Activated CD8-positive, alpha-beta T cell treated with anti-CD3 and anti-CD28 coated beads for 36 hours (primary cell): ENCODE results near the gene RIPOR3. TPM values are rescaled to one million over a fixed set of nuclear protein-coding genes. Genes with fewer than 3 reads are reported as not detected.
"Not testable (repeated sequence)": the region's sequence is repeated elsewhere in the genome, so short reads cannot be mapped to it uniquely, and the experiment has no call there.

Experiments used
- ATAC-seq: fragments of 200-7000 bp; cut with Tn5 transposase; one replicate; pipeline ENCODE4 v1.10.0; 2021; ENCODE audit warnings: mild to moderate bottlenecking, moderate library complexity
- CTCF ChIA-PET: fragments of 350-600 bp; sonication (Branson Sonifier 250); formaldehyde crosslinking; loops from one replicate; lab custom pipeline; 2021; ENCODE audit warnings: antibody characterized with exemption; lab: Charles Lee
- POLR2A ChIA-PET: fragments of 350-600 bp; sonication (Branson Sonifier 250); formaldehyde crosslinking; loops from one replicate; lab custom pipeline; 2021; ENCODE audit warnings: antibody characterized with exemption; lab: Charles Lee
- DNase-seq: peaks from one replicate; pipeline ENCODE4 v3.0.0-alpha.2; 2020
- H3K27ac Mint-ChIP-seq: one replicate; pipeline ENCODE4 v1.8.0; 2021; ENCODE audit warnings: mild to moderate bottlenecking, mixed read lengths
- H3K27me3 Mint-ChIP-seq: one replicate; pipeline ENCODE4 v1.8.0; 2021; ENCODE audit warnings: mixed read lengths
- H3K36me3 Mint-ChIP-seq: one replicate; pipeline ENCODE4 v1.8.0; 2021; ENCODE audit warnings: low read depth, mixed read lengths
- H3K4me1 Mint-ChIP-seq: one replicate; pipeline ENCODE4 v1.8.0; 2021; ENCODE audit warnings: low read depth, mixed read lengths
- H3K4me3 Mint-ChIP-seq: one replicate; pipeline ENCODE4 v1.8.0; 2021; ENCODE audit warnings: mild to moderate bottlenecking, moderate library complexity, mixed read lengths
- H3K9me3 Mint-ChIP-seq: one replicate; pipeline ENCODE4 v1.8.0; 2021; ENCODE audit warnings: mixed read lengths
- intact Hi-C: fragments of 100-400 bp; cut with micrococcal nuclease; formaldehyde crosslinking; loops from one replicate; pipeline ENCODE4 v1.10.0; 2022
- total RNA-seq, 2 experiments: library from RNA; stranded (reverse); gene quantifications; one replicate each; pipeline ENCODE4 v1.2.3, GENCODE V29; 2021
- TF ChIP-seq, protein P1 (sequence below): fragments of 200-600 bp; IDR thresholded peaks from one replicate; pipeline ENCODE4 v1.8.0; 2022; ENCODE audit warnings: antibody characterized with exemption, mild to moderate bottlenecking

Gene RIPOR3
- total RNA-seq, 2 experiments from 2014 or later: not detected

DNA sequence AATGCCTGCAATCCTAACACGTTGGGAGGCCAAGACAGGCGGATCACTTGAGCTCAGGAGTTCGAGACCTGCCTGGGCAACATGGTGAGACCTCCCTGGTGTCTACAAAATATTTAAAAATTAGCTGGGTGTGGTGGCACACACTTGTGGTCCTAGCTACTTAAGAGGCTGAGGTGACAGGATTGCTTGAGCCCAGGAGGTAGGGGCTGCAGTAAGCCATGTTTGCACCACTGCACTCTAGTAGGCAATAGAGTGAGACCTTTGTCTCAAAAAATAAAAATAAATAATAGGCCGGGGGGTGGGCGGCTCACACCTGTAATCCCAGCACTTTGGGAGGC is 18.3 kb upstream of the RIPOR3 start:
- CTCF ChIA-PET: interaction anchor here (0.7 kb wide), 1 partner anchor 9 kb away, joined by 3 read pairs; no protein-coding TSS in a partner anchor
- no peak for ATAC-seq
- POLR2A ChIA-PET: no interaction called here
- TF ChIP-seq, protein P1, sequence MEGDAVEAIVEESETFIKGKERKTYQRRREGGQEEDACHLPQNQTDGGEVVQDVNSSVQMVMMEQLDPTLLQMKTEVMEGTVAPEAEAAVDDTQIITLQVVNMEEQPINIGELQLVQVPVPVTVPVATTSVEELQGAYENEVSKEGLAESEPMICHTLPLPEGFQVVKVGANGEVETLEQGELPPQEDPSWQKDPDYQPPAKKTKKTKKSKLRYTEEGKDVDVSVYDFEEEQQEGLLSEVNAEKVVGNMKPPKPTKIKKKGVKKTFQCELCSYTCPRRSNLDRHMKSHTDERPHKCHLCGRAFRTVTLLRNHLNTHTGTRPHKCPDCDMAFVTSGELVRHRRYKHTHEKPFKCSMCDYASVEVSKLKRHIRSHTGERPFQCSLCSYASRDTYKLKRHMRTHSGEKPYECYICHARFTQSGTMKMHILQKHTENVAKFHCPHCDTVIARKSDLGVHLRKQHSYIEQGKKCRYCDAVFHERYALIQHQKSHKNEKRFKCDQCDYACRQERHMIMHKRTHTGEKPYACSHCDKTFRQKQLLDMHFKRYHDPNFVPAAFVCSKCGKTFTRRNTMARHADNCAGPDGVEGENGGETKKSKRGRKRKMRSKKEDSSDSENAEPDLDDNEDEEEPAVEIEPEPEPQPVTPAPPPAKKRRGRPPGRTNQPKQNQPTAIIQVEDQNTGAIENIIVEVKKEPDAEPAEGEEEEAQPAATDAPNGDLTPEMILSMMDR: no peak
- Mint-ChIP-seq H3K4me1 (no peaks in the 10 kb centered on the region), H3K27me3 (peaks cover 11% of the 10 kb centered on the region), H3K36me3 (no peaks in the 10 kb centered on the region), H3K9me3 (no peaks in the 10 kb centered on the region), H3K4me3 (no peak overlapping the region), H3K27ac (no peak overlapping the region)
- DNase-seq: no peak
- intact Hi-C loops: no loop called here

DNA sequence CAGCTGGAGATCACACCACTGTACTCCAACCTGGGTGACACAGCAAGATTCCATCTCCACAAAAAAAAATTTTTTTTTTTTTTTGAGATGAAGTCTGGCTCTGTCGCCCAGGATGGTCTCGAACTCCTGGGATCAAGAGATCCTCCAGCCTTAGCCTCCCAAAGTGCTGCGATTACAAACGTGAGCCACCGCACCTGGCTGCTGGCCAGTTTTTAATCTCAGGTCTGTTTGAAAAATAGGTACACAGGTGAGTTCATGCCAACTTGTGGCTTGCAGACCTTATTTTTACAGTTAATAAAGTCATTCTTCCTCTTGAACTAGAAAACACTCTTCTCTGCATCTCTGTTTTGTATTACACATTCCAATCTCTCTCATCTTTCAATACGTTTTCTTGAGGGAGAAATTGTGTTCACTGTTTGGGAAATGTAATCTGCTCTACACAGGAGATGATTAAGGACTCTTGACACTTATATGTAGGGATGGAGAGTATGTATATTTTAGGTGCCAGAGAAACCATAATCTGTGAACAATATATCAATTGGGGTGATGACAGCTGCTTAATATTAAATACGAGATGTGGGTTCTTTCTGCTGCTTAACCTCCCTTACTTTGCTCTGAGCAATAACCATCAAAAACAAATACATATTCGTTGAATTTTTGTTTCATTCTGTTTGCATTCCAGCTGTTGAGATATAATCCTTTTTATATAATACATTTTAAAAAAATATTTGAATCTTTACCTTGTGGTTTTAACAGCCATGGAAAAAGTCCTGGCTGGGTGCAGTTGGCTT is 17.7 kb upstream of the RIPOR3 start:
- CTCF ChIA-PET: interaction anchor here (0.7 kb wide), 1 partner anchor 9 kb away, joined by 3 read pairs; no protein-coding TSS in a partner anchor
- Mint-ChIP-seq H3K36me3 (no peaks in the 10 kb centered on the region), H3K27ac (no peak overlapping the region), H3K4me3 (no peak overlapping the region), H3K9me3 (no peaks in the 10 kb centered on the region), H3K27me3 (peaks cover 11% of the 10 kb centered on the region), H3K4me1 (no peaks in the 10 kb centered on the region)
- ATAC-seq (no peak), DNase-seq (no peak)
- intact Hi-C loops: no loop called here
- POLR2A ChIA-PET: no interaction called here
- TF ChIP-seq, protein P1: no peak

DNA sequence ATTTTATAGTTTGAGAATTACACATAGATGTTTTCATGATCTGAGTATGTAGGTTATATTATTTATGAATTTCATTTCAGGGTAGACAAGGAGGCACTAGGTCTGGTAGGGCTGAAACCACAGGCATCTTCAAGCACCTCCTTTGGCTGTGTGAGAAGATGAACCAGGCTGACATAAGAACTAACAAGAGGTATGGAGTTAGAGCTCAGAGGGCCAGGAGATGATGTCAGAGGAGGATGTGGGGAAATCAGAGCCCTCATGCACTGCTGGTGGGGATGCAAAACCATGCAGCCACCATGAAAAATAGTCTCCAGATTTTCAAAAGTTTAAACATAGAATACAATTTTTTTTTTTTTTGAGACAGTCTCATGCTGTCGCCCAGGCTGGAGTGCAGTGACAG is 13.6 kb upstream of the RIPOR3 start:
- ChIA-PET CTCF (no interaction called here), POLR2A (no interaction called here)
- H3K27ac Mint-ChIP-seq: no peak overlapping the region
- TF ChIP-seq, protein P1: no peak
- no peaks in the 10 kb centered on the region for H3K4me1 Mint-ChIP-seq
- H3K27me3 Mint-ChIP-seq: peaks cover 4% of the 10 kb centered on the region
- no peak overlapping the region for H3K4me3 Mint-ChIP-seq
- intact Hi-C loops: no loop called here
- no peak for DNase-seq
- no peak for ATAC-seq
- H3K36me3 Mint-ChIP-seq: no peaks in the 10 kb centered on the region
- no peaks in the 10 kb centered on the region for H3K9me3 Mint-ChIP-seq

DNA sequence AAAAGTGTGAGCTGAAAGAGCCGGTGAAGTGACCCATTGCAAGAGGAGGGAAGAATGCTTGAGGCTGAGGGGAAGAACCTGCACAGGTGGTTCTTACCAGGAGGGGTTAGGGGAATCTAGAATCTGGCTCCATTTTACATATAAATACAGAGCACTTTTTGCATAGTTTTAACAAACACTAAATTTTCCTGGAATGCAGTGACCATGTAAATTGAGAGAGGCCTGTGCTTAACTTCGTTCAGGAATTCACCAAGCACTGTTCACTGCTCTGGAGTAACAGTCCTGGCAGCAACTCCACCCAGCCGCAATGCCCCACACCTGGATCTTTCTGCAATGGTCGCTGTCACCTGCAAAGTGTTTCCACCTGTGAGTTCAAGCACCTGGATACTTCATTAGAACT is 13.2 kb upstream of the RIPOR3 start:
- ATAC-seq (no peak), DNase-seq (no peak)
- TF ChIP-seq, protein P1: no peak
- Mint-ChIP-seq H3K9me3 (no peaks in the 10 kb centered on the region), H3K27ac (no peak overlapping the region), H3K27me3 (peaks cover 4% of the 10 kb centered on the region), H3K36me3 (no peaks in the 10 kb centered on the region), H3K4me3 (no peak overlapping the region), H3K4me1 (no peaks in the 10 kb centered on the region)
- ChIA-PET CTCF (no interaction called here), POLR2A (no interaction called here)
- intact Hi-C loops: no loop called here

DNA sequence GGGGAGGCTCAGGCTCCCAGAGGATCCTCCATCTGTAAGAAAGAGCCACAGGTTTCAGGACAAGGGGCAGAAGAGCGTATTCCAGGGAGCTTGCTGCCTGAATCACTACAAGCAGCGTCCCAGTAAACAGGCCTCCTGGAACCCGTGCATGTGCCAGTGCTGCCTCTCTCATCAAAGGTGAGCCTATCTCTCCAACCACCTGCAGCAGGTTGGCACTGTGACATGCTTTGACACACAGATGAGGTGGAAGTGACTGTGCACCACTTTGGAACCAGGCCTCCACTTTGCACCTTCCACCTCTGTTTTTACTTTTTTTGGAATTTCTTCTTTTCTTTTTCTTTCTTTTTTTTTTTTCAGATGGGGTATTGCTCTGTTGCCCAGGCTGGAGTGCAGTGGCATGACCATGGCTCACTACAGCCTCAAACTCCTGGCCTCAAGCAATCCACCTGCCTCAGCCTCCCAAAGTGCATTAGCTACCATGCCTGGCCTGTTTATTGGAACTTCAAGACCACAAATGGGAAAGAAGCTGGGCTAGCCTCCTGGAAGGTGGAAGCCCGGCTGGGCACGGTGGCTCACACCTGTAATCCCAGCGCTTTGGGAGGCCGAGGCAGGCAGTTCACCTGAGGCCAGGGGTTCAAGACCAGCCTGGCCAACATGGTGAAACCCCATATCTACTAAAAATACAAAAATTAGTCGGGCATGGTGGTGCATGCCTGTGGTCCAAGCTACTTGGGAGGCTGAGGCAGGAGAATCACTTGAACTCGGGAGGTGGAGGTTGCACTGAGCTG is 12.5 kb upstream of the RIPOR3 start:
- CTCF ChIA-PET, H3K9me3 Mint-ChIP-seq, H3K27ac Mint-ChIP-seq, H3K4me1 Mint-ChIP-seq, intact Hi-C loops, H3K27me3 Mint-ChIP-seq, H3K36me3 Mint-ChIP-seq, DNase-seq, ATAC-seq, H3K4me3 Mint-ChIP-seq: not testable (repeated sequence)
- POLR2A ChIA-PET: interaction anchor here (0.6 kb wide), 1 partner anchor 221 kb away, joined by 4 read pairs; no protein-coding TSS in a partner anchor
